Gastroesophageal sphincter (tissue), 4 donors: Measurements from ENCODE around the gene PTPRD. TPM values are rescaled to one million over a fixed set of nuclear protein-coding genes. Genes with fewer than 3 reads are reported as not detected.

ENCODE experiments used
- ATAC-seq: fragments of 150-250 bp; one replicate; pipeline ENCODE4 v1.9.1; 2016; ENCODE audit warnings: mild to moderate bottlenecking, moderate library complexity
- H3K27ac ChIP-seq, 4 donors: fragments of 200-600 bp; sonication (generic) in 3 of 4; 1 replicate in 3 of 4; 2 replicates in 1 of 4; pipeline ENCODE4 v1.5.1; 2016 to 2019
- H3K27me3 ChIP-seq: fragments of 200-600 bp; sonication (generic); one replicate; pipeline ENCODE4 v1.5.1; 2019
- H3K36me3 ChIP-seq, 2 donors: fragments of 200-600 bp; sonication (generic); one replicate each; pipeline ENCODE4 v1.5.1; 2019; ENCODE audit warnings: control low read depth in 1 of 2
- H3K4me1 ChIP-seq, 3 donors: fragments of 200-600 bp; sonication (generic); 1 replicate in 2 of 3; 2 replicates in 1 of 3; pipeline ENCODE4 v1.5.1; 2016 to 2019; ENCODE audit warnings: control low read depth in 2 of 3
- H3K4me3 ChIP-seq, 2 donors: fragments of 200-600 bp; sonication (generic); one replicate each; pipeline ENCODE4 v1.5.1; 2019; ENCODE audit warnings: mild to moderate bottlenecking in 1 of 2, moderate library complexity in 1 of 2
- H3K9me3 ChIP-seq, 3 donors: fragments of 200-600 bp; sonication (generic); one replicate each; pipeline ENCODE4 v1.5.1; 2017 to 2019; ENCODE audit warnings: control low read depth in 2 of 3
- CTCF ChIP-seq, 4 experiments: fragments of 200-600 bp in 2 of 4; fragments of 450-650 bp in 2 of 4; sonication (generic) in 1 of 4; IDR thresholded peaks; one replicate each; pipeline ENCODE4 v1.5.1; 2017 to 2019; ENCODE audit warnings: antibody characterized with exemption in 4 of 4, mild to moderate bottlenecking in 2 of 4, moderate library complexity in 2 of 4
- EP300 ChIP-seq: sonication (generic); formaldehyde crosslinking; IDR thresholded peaks from one replicate; pipeline ENCODE4 v1.6.1; 2017; ENCODE audit warnings: antibody characterized with exemption, mild to moderate bottlenecking
- POLR2A ChIP-seq, 2 donors: fragments of 450-650 bp; IDR thresholded peaks; one replicate each; pipeline ENCODE4 v1.6.1; 2017; ENCODE audit warnings: antibody characterized with exemption in 2 of 2, mild to moderate bottlenecking in 2 of 2, moderate library complexity in 1 of 2
- POLR2AphosphoS5 ChIP-seq: sonication (generic); formaldehyde crosslinking; IDR thresholded peaks from one replicate; pipeline ENCODE4 v1.6.1; 2017; ENCODE audit warnings: antibody characterized with exemption
- WGBS, 2 donors: methylation state at CpG; one replicate each; pipeline ENCODE4 v1.1.5; 2018; ENCODE audit warnings: low coverage in 1 of 2; 5-methylcytosine and 5-hydroxymethylcytosine counted together
- total RNA-seq, 4 donors: library from RNA; depleted of rRNA; stranded (reverse); fragments of >200 nt; gene quantifications; one replicate each; pipeline ENCODE4 v1.1.0, GENCODE V29; 2016

Gene PTPRD
- total RNA-seq, 4 donors from 2014 or later: 3.5 to 53.9 (median 15.8) TPM

- no peak overlapping the region for H3K4me3 ChIP-seq
- WGBS, 2 donors: 94 to 97% methylated on average over 3 of the region's 3 CpGs
- no peak for ATAC-seq
- TF ChIP-seq POLR2A (IDR thresholded peaks at IDR 0.05) (no peak), CTCF (IDR thresholded peaks at IDR 0.05) (no peak), EP300 (no peak), POLR2AphosphoS5 (no peak)
- no peaks in the 10 kb centered on the region for H3K9me3 ChIP-seq
- H3K36me3 ChIP-seq: no peaks in the 10 kb centered on the region
- H3K27ac ChIP-seq: no peak overlapping the region
- H3K27me3 ChIP-seq: no peaks in the 10 kb centered on the region
- no peaks in the 10 kb centered on the region for H3K4me1 ChIP-seq
These were observed 2178.2 kb downstream of the PTPRD start for GRCh38 chr9:8434621-8435020.

GRCh38 chr9:8432224-8432623 lies 2180.6 kb downstream of the PTPRD start:
- Histone ChIP-seq H3K27me3 (no peaks in the 10 kb centered on the region), H3K9me3 (no peaks in the 10 kb centered on the region), H3K4me1 (no peaks in the 10 kb centered on the region), H3K4me3 (no peak overlapping the region), H3K27ac (no peak overlapping the region), H3K36me3 (no peaks in the 10 kb centered on the region)
- WGBS, 2 donors: 74 to 77% methylated on average over 4 of the region's 4 CpGs
- TF ChIP-seq EP300 (no peak), POLR2A (IDR thresholded peaks at IDR 0.05) (no peak), CTCF (IDR thresholded peaks at IDR 0.05) (no peak), POLR2AphosphoS5 (no peak)
- no peak for ATAC-seq

GRCh38 chr9:8431505-8431904 lies 2181.3 kb downstream of the PTPRD start:
- WGBS, 2 donors: 91 to 100% methylated on average over 1 of the region's 1 CpG
- H3K36me3 ChIP-seq: no peaks in the 10 kb centered on the region
- TF ChIP-seq POLR2AphosphoS5: no peak
- no peak for TF ChIP-seq EP300
- no peak for TF ChIP-seq CTCF (IDR thresholded peaks at IDR 0.05)
- no peak for TF ChIP-seq POLR2A (IDR thresholded peaks at IDR 0.05)
- no peaks in the 10 kb centered on the region for H3K4me1 ChIP-seq
- H3K4me3 ChIP-seq: no peak overlapping the region
- no peaks in the 10 kb centered on the region for H3K9me3 ChIP-seq
- no peak for ATAC-seq
- no peaks in the 10 kb centered on the region for H3K27me3 ChIP-seq
- no peak overlapping the region for H3K27ac ChIP-seq

GRCh38 chr9:8430945-8431344 lies 2181.9 kb downstream of the PTPRD start:
- Histone ChIP-seq H3K9me3 (no peaks in the 10 kb centered on the region), H3K4me1 (no peaks in the 10 kb centered on the region), H3K27ac (no peak overlapping the region), H3K36me3 (no peaks in the 10 kb centered on the region), H3K27me3 (no peaks in the 10 kb centered on the region), H3K4me3 (no peak overlapping the region)
- WGBS, 2 donors: 80 to 92% methylated on average over 4 of the region's 5 CpGs
- TF ChIP-seq POLR2A (IDR thresholded peaks at IDR 0.05) (no peak), CTCF (IDR thresholded peaks at IDR 0.05) (no peak), EP300 (no peak), POLR2AphosphoS5 (no peak)
- no peak for ATAC-seq

GRCh38 chr9:8429768-8430167 lies 2183.0 kb downstream of the PTPRD start:
- Histone ChIP-seq H3K27me3 (no peaks in the 10 kb centered on the region), H3K9me3 (no peaks in the 10 kb centered on the region), H3K4me3 (no peak overlapping the region), H3K27ac (no peak overlapping the region), H3K36me3 (no peaks in the 10 kb centered on the region), H3K4me1 (no peaks in the 10 kb centered on the region)
- no peak for ATAC-seq
- WGBS, 2 donors: 71 to 83% methylated on average over 1 of the region's 1 CpG
- TF ChIP-seq EP300 (no peak), CTCF (IDR thresholded peaks at IDR 0.05) (no peak), POLR2AphosphoS5 (no peak), POLR2A (IDR thresholded peaks at IDR 0.05) (no peak)
